Measurements from ENCODE around the gene HOXB1.
A peak's percentile ranks its signal among the peaks of the same experiment; 100 is the strongest.

Gene HOXB1

GRCh38 chr17:48551214-48551555 is 20.4 kb upstream of the HOXB1 start:
- Histone ChIP-seq H3K27me3 (ENCODE audit: control insufficient read depth, insufficient read depth, low read length) (no peaks in the 10 kb centered on the region), H3K36me3 (ENCODE audit: insufficient read depth, low read length) (peaks cover 16% of the 10 kb centered on the region), H3K9ac (ENCODE audit: low read depth, low read length) (no peak overlapping the region), H3K4me2 (ENCODE audit: low read length) (no peak overlapping the region), H3K4me3 (ENCODE audit: low read length) (no peak overlapping the region), H3K9me3 (replicated peaks; ENCODE audit: low read length) (no peaks in the 10 kb centered on the region), H3K4me1 (ENCODE audit: control insufficient read depth, insufficient read depth, low read length) (peaks cover 59% of the 10 kb centered on the region)

GRCh38 chr17:48550502-48551213 is 19.8 kb upstream of the HOXB1 start:
- Histone ChIP-seq H3K9me3 (replicated peaks; ENCODE audit: low read length) (no peaks in the 10 kb centered on the region), H3K36me3 (ENCODE audit: insufficient read depth, low read length) (peaks cover 16% of the 10 kb centered on the region), H3K4me2 (ENCODE audit: low read length) (no peak overlapping the region), H3K4me1 (ENCODE audit: control insufficient read depth, insufficient read depth, low read length) (peaks cover 59% of the 10 kb centered on the region), H3K9ac (ENCODE audit: low read depth, low read length) (no peak overlapping the region), H3K4me3 (ENCODE audit: low read length) (no peak overlapping the region), H3K27me3 (ENCODE audit: control insufficient read depth, insufficient read depth, low read length) (no peaks in the 10 kb centered on the region)

GRCh38 chr17:48549914-48550501 is 19.2 kb upstream of the HOXB1 start:
- Histone ChIP-seq H3K27me3 (ENCODE audit: control insufficient read depth, insufficient read depth, low read length) (no peaks in the 10 kb centered on the region), H3K9ac (ENCODE audit: low read depth, low read length) (no peak overlapping the region), H3K4me2 (ENCODE audit: low read length) (peak overlapping the region; percentile 10), H3K4me1 (ENCODE audit: control insufficient read depth, insufficient read depth, low read length) (peaks cover 64% of the 10 kb centered on the region), H3K36me3 (ENCODE audit: insufficient read depth, low read length) (peaks cover 16% of the 10 kb centered on the region), H3K9me3 (replicated peaks; ENCODE audit: low read length) (no peaks in the 10 kb centered on the region), H3K4me3 (ENCODE audit: low read length) (no peak overlapping the region)

- Histone ChIP-seq H3K9me3 (replicated peaks; ENCODE audit: low read length) (no peaks in the 10 kb centered on the region), H3K4me3 (ENCODE audit: low read length) (no peak overlapping the region), H3K27me3 (ENCODE audit: control insufficient read depth, insufficient read depth, low read length) (no peaks in the 10 kb centered on the region), H3K36me3 (ENCODE audit: insufficient read depth, low read length) (peaks cover 16% of the 10 kb centered on the region), H3K4me1 (ENCODE audit: control insufficient read depth, insufficient read depth, low read length) (peaks cover 57% of the 10 kb centered on the region), H3K9ac (ENCODE audit: low read depth, low read length) (peak overlapping the region; percentile 99), H3K4me2 (ENCODE audit: low read length) (no peak overlapping the region)
These were observed 18.4 kb upstream of the HOXB1 start for GRCh38 chr17:48549281-48549630.

GRCh38 chr17:48548523-48549280 is 17.9 kb upstream of the HOXB1 start:
- H3K27me3 ChIP-seq (ENCODE audit: control insufficient read depth, insufficient read depth, low read length), result no peaks in the 10 kb centered on the region
- H3K4me2 ChIP-seq (ENCODE audit: low read length), result peak overlapping the region; percentile 84
- H3K4me3 ChIP-seq (ENCODE audit: low read length), result peak overlapping the region; percentile 49
- H3K9me3 ChIP-seq (replicated peaks; ENCODE audit: low read length), result no peaks in the 10 kb centered on the region
- H3K36me3 ChIP-seq (ENCODE audit: insufficient read depth, low read length), result peaks cover 16% of the 10 kb centered on the region
- H3K9ac ChIP-seq (ENCODE audit: low read depth, low read length), result peak overlapping the region; percentile 99
- peaks cover 52% of the 10 kb centered on the region for H3K4me1 ChIP-seq (ENCODE audit: control insufficient read depth, insufficient read depth, low read length)

- Histone ChIP-seq H3K9ac (ENCODE audit: low read depth, low read length) (peak overlapping the region; percentile 99), H3K4me3 (ENCODE audit: low read length) (peak overlapping the region; percentile 56), H3K27me3 (ENCODE audit: control insufficient read depth, insufficient read depth, low read length) (no peaks in the 10 kb centered on the region), H3K4me2 (ENCODE audit: low read length) (peak overlapping the region; percentile 84), H3K4me1 (ENCODE audit: control insufficient read depth, insufficient read depth, low read length) (peaks cover 47% of the 10 kb centered on the region), H3K9me3 (replicated peaks; ENCODE audit: low read length) (no peaks in the 10 kb centered on the region), H3K36me3 (ENCODE audit: insufficient read depth, low read length) (peaks cover 21% of the 10 kb centered on the region)
These were observed 17.2 kb upstream of the HOXB1 start for GRCh38 chr17:48547808-48548522.

GRCh38 chr17:48546924-48547807 is 16.4 kb upstream of the HOXB1 start:
- H3K27me3 ChIP-seq (ENCODE audit: control insufficient read depth, insufficient read depth, low read length), result no peaks in the 10 kb centered on the region
- peak overlapping the region; percentile 56 for H3K4me3 ChIP-seq (ENCODE audit: low read length)
- peaks cover 44% of the 10 kb centered on the region for H3K4me1 ChIP-seq (ENCODE audit: control insufficient read depth, insufficient read depth, low read length)
- peak overlapping the region; percentile 99 for H3K9ac ChIP-seq (ENCODE audit: low read depth, low read length)
- H3K9me3 ChIP-seq (replicated peaks; ENCODE audit: low read length), result no peaks in the 10 kb centered on the region
- H3K4me2 ChIP-seq (ENCODE audit: low read length), result peak overlapping the region; percentile 84
- peaks cover 27% of the 10 kb centered on the region for H3K36me3 ChIP-seq (ENCODE audit: insufficient read depth, low read length)

GRCh38 chr17:48546137-48546923 is 15.5 kb upstream of the HOXB1 start:
- Histone ChIP-seq H3K4me3 (ENCODE audit: low read length) (peak overlapping the region; percentile 56), H3K4me2 (ENCODE audit: low read length) (peak overlapping the region; percentile 84), H3K9ac (ENCODE audit: low read depth, low read length) (peak overlapping the region; percentile 99), H3K27me3 (ENCODE audit: control insufficient read depth, insufficient read depth, low read length) (no peaks in the 10 kb centered on the region), H3K9me3 (replicated peaks; ENCODE audit: low read length) (no peaks in the 10 kb centered on the region), H3K4me1 (ENCODE audit: control insufficient read depth, insufficient read depth, low read length) (peaks cover 45% of the 10 kb centered on the region), H3K36me3 (ENCODE audit: insufficient read depth, low read length) (peaks cover 26% of the 10 kb centered on the region)

- no peaks in the 10 kb centered on the region for H3K27me3 ChIP-seq (ENCODE audit: control insufficient read depth, insufficient read depth, low read length)
- H3K4me1 ChIP-seq (ENCODE audit: control insufficient read depth, insufficient read depth, low read length), result peaks cover 53% of the 10 kb centered on the region
- H3K9ac ChIP-seq (ENCODE audit: low read depth, low read length), result peak overlapping the region; percentile 99
- peak overlapping the region; percentile 97 for H3K4me2 ChIP-seq (ENCODE audit: low read length)
- peak overlapping the region; percentile 94 for H3K4me3 ChIP-seq (ENCODE audit: low read length)
- peaks cover 24% of the 10 kb centered on the region for H3K36me3 ChIP-seq (ENCODE audit: insufficient read depth, low read length)
- H3K9me3 ChIP-seq (replicated peaks; ENCODE audit: low read length), result no peaks in the 10 kb centered on the region
These were observed 14.7 kb upstream of the HOXB1 start for GRCh38 chr17:48545539-48545938.

GRCh38 chr17:48545022-48545375 is 14.2 kb upstream of the HOXB1 start, which contains the start of gene HOXB2:
HOXB2 (minus strand) TSS chr17:48545109; CDS start chr17:48544911, 198 bp downstream.
- Histone ChIP-seq H3K27me3 (ENCODE audit: control insufficient read depth, insufficient read depth, low read length) (no peaks in the 10 kb centered on the region), H3K4me1 (ENCODE audit: control insufficient read depth, insufficient read depth, low read length) (peaks cover 55% of the 10 kb centered on the region)

More at GRCh38 chr17:48545022-48545375, 14.2 kb upstream of the HOXB1 start, which contains the start of gene HOXB2:
- Histone ChIP-seq H3K4me2 (ENCODE audit: low read length) (peak within 1 kb of the TSS; percentile 97), H3K4me3 (ENCODE audit: low read length) (peak within 1 kb of the TSS; percentile 94), H3K9ac (ENCODE audit: low read depth, low read length) (peak within 1 kb of the TSS; percentile 99), H3K9me3 (replicated peaks; ENCODE audit: low read length) (no peaks in the 10 kb centered on the region), H3K36me3 (ENCODE audit: insufficient read depth, low read length) (peaks cover 19% of the 10 kb centered on the region)
